PC-3 (cell line): ENCODE data around the gene DPH1. TPM values are rescaled to one million over a fixed set of nuclear protein-coding genes. Genes with fewer than 3 reads are reported as not detected.

Experiments
- ATAC-seq: fragments of 200-7000 bp; cut with Tn5 transposase; 2 replicates; pipeline ENCODE4 v1.9.1; 2020; ENCODE audit warnings: mild to moderate bottlenecking, moderate library complexity
- BruUV-seq: library from RNA; stranded (reverse); fragments of 400-500 nt; replicated peaks from 2 replicates; lab custom pipeline; 2021; lab: Mats Ljungman, UMichigan
- CTCF ChIA-PET: fragments of 300-600 bp; sonication (Branson Sonifier 250); formaldehyde crosslinking; loops from one replicate; lab custom pipeline; 2022; ENCODE audit warnings: antibody characterized with exemption; lab: Charles Lee
- POLR2A ChIA-PET: fragments of 300-600 bp; sonication (Branson Sonifier 250); formaldehyde crosslinking; loops from one replicate; lab custom pipeline; 2022; ENCODE audit warnings: antibody characterized with exemption; ENCODE audit not compliant: unreplicated experiment; lab: Charles Lee
- DNase-seq: peaks from one replicate; pipeline ENCODE4 v3.0.0-alpha.2; 2015
- H2AFZ ChIP-seq: fragments of 300-600 bp; sonication (generic); 2 replicates; pipeline ENCODE4 v1.6.0; 2016; ENCODE audit warnings: antibody characterized with exemption, low read length
- H3F3A ChIP-seq: fragments of 300-600 bp; sonication (generic); one replicate; pipeline ENCODE4 v1.6.0; 2017; ENCODE audit warnings: antibody characterized with exemption, low read length, control low read depth, mild to moderate bottlenecking; ENCODE audit not compliant: unreplicated experiment
- H3K27ac ChIP-seq: fragments of 300-600 bp; sonication (generic); 2 replicates; pipeline ENCODE4 v1.5.1; 2016; ENCODE audit warnings: mild to moderate bottlenecking, low read length
- H3K27me3 ChIP-seq: fragments of 300-600 bp; sonication (generic); 2 replicates; pipeline ENCODE4 v1.6.1; 2016; ENCODE audit warnings: low read length, mixed read lengths
- H3K36me3 ChIP-seq: fragments of 300-600 bp; sonication (generic); 2 replicates; pipeline ENCODE4 v1.6.1; 2016; ENCODE audit warnings: low read depth, mixed run types, low read length, mixed read lengths
- H3K4me1 ChIP-seq: fragments of 300-600 bp; sonication (generic); 2 replicates; pipeline ENCODE4 v1.5.1; 2016; ENCODE audit warnings: low read length; ENCODE audit not compliant: insufficient read depth
- H3K4me2 ChIP-seq: fragments of 300-600 bp; sonication (generic); 2 replicates; pipeline ENCODE4 v1.6.0; 2016; ENCODE audit warnings: low read length
- H3K4me3 ChIP-seq: fragments of 300-600 bp; sonication (generic); 2 replicates; pipeline ENCODE4 v1.5.1; 2016; ENCODE audit warnings: mild to moderate bottlenecking, low read length, mixed read lengths
- H3K79me2 ChIP-seq: fragments of 300-600 bp; sonication (generic); 2 replicates; pipeline ENCODE4 v1.6.1; 2017; ENCODE audit warnings: low read length, mixed read lengths
- H3K9ac ChIP-seq: fragments of 300-600 bp; sonication (generic); 2 replicates; pipeline ENCODE4 v1.6.0; 2016; ENCODE audit warnings: mild to moderate bottlenecking, low read length
- H3K9me2 ChIP-seq: fragments of 300-600 bp; sonication (generic); replicated peaks from 2 replicates; pipeline ENCODE4 v1.6.1; 2016; ENCODE audit warnings: mixed run types, low read length, mixed read lengths
- H3K9me3 ChIP-seq: fragments of 300-600 bp; sonication (generic); 2 replicates; pipeline ENCODE4 v1.6.1; 2016; ENCODE audit warnings: low read length, mixed read lengths
- H4K20me1 ChIP-seq: fragments of 300-600 bp; sonication (generic); 2 replicates; pipeline ENCODE4 v1.6.1; 2016; ENCODE audit warnings: low read length, mixed read lengths
- EZH2 ChIP-seq: fragments of 300-600 bp; sonication (generic); IDR thresholded peaks from one replicate; pipeline ENCODE4 v1.6.1; 2017; ENCODE audit warnings: antibody characterized with exemption, mild to moderate bottlenecking, low read length; ENCODE audit not compliant: unreplicated experiment
- EZH2phosphoT487 ChIP-seq: fragments of 300-600 bp; sonication (generic); IDR thresholded peaks from 2 replicates; pipeline ENCODE4 v1.6.1; 2018; ENCODE audit warnings: mild to moderate bottlenecking, antibody characterized with exemption, low read length, borderline replicate concordance
- intact Hi-C: fragments of 100-400 bp; cut with micrococcal nuclease; formaldehyde crosslinking; loops from 2 replicates; pipeline ENCODE4 v1.9.0; 2023
- total RNA-seq: library from RNA; depleted of rRNA; stranded (reverse); fragments of >200 nt; gene quantifications from 2 replicates; pipeline ENCODE4 v1.2.3, GENCODE V29; 2014
- TF ChIP-seq, protein P1 (sequence below): fragments of 300-600 bp; sonication (generic); conservative IDR thresholded peaks from 2 replicates; pipeline ENCODE4 v1.5.1; 2017; ENCODE audit warnings: antibody characterized with exemption, low read depth, mild to moderate bottlenecking, low read length

Gene DPH1
- total RNA-seq, 1 experiment from 2014 or later, result 47.9 TPM

DNA sequence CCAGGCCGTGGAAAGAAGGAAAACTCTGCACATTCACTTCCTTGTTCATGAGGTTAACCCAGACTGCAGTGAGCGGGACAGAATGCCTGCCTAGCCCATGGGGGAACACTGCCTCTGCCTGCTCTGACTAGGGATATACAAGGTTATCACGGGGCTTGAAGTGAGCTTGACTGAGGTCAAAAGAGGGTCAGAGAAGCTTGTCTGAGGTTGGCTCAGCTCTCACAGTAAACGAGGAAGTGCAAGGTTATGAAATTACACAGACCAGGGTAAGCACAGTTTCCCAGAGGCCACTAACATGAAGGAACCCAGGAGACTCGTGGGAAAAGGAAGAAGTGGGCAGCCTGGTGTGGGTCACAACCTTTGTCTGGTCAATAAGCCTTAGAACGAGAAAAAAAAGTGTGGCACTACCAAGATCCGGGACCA, 53.7 kb downstream of the DPH1 start:
- Histone ChIP-seq H3K79me2 (no peaks in the 10 kb centered on the region), H3K36me3 (no peaks in the 10 kb centered on the region), H3K27me3 (no peaks in the 10 kb centered on the region), H3K9me2 (no peaks in the 10 kb centered on the region), H3K27ac (peak overlapping the region; percentile 94), H2AFZ (no peak overlapping the region), H3K4me2 (peak overlapping the region; percentile 53), H3K9ac (peak overlapping the region; percentile 68), H3K4me1 (peaks cover 47% of the 10 kb centered on the region), H3K9me3 (no peaks in the 10 kb centered on the region), H3F3A (no peaks in the 10 kb centered on the region), H4K20me1 (no peaks in the 10 kb centered on the region), H3K4me3 (no peak overlapping the region)
- TF ChIP-seq EZH2phosphoT487 (no peak), EZH2 (no peak)
- no TSS peak for BruUV-seq
- intact Hi-C loops, result loop anchor here (10.0 kb wide), 1 partner anchor 91 kb away; no protein-coding TSS in a partner anchor
- ChIA-PET POLR2A (no interaction called here), CTCF (interaction anchor here (0.5 kb wide), 1 partner anchor 90 kb away, joined by 3 read pairs; no protein-coding TSS in a partner anchor)
- DNase-seq, result no peak
- no peak for ATAC-seq

DNA sequence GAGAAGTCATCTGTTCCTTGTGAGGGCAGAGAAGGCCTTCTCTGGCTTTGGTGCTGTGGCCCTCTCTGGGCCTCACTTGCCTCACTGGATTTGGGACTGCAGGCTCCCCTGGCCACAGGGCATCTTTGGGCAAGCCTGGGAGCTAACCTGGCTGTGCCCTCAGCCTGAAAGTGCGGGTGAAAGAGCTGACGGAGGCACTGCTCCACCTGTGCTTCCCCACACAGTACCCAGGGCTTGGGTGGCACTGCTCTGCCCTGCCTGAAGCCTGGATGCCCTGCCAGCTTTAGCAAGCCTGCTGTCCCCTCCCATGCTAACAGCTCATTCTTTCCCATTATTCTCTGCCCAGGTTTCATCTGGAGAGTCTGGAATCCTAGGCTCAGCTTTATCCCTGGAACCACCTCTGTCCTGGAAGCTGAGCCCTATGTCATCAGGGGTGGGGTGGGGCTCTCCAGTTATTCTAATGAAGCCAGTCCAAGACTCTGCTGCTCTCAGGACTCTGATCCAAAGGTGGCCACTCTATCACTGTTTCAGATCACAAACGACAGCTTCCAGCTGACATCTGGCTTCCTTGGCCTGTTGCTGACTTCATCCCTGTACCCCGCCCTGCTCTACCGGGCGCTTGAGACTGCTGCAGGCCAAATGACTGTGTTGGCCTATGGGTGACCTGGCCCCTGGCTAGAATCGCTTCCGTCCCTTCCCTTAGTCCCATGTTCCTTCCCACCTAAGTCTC, 54.2 kb downstream of the DPH1 start:
- Histone ChIP-seq H4K20me1 (no peaks in the 10 kb centered on the region), H3K79me2 (no peaks in the 10 kb centered on the region), H3K27me3 (no peaks in the 10 kb centered on the region), H3K9me3 (no peaks in the 10 kb centered on the region), H3K4me2 (peak overlapping the region; percentile 53), H3K9me2 (no peaks in the 10 kb centered on the region), H3K4me1 (peaks cover 47% of the 10 kb centered on the region), H3K27ac (peak overlapping the region; percentile 94), H3K4me3 (peak overlapping the region; percentile 10; the same call in 1 of the 2 replicates), H3F3A (no peaks in the 10 kb centered on the region), H3K9ac (peak overlapping the region; percentile 68), H2AFZ (no peak overlapping the region), H3K36me3 (no peaks in the 10 kb centered on the region)
- POLR2A ChIA-PET, result no interaction called here
- TF ChIP-seq, protein P1, sequence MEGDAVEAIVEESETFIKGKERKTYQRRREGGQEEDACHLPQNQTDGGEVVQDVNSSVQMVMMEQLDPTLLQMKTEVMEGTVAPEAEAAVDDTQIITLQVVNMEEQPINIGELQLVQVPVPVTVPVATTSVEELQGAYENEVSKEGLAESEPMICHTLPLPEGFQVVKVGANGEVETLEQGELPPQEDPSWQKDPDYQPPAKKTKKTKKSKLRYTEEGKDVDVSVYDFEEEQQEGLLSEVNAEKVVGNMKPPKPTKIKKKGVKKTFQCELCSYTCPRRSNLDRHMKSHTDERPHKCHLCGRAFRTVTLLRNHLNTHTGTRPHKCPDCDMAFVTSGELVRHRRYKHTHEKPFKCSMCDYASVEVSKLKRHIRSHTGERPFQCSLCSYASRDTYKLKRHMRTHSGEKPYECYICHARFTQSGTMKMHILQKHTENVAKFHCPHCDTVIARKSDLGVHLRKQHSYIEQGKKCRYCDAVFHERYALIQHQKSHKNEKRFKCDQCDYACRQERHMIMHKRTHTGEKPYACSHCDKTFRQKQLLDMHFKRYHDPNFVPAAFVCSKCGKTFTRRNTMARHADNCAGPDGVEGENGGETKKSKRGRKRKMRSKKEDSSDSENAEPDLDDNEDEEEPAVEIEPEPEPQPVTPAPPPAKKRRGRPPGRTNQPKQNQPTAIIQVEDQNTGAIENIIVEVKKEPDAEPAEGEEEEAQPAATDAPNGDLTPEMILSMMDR, result no peak
- TF ChIP-seq EZH2phosphoT487 (no peak), EZH2 (no peak)
- intact Hi-C loops, result loop anchor here (10.0 kb wide), 1 partner anchor 91 kb away; no protein-coding TSS in a partner anchor
- ATAC-seq (peak; percentile 61), DNase-seq (peak; percentile 67)
- CTCF ChIA-PET, result interaction anchor here (0.5 kb wide), 1 partner anchor 89 kb away, joined by 3 read pairs; no protein-coding TSS in a partner anchor
- BruUV-seq, result no TSS peak

DNA sequence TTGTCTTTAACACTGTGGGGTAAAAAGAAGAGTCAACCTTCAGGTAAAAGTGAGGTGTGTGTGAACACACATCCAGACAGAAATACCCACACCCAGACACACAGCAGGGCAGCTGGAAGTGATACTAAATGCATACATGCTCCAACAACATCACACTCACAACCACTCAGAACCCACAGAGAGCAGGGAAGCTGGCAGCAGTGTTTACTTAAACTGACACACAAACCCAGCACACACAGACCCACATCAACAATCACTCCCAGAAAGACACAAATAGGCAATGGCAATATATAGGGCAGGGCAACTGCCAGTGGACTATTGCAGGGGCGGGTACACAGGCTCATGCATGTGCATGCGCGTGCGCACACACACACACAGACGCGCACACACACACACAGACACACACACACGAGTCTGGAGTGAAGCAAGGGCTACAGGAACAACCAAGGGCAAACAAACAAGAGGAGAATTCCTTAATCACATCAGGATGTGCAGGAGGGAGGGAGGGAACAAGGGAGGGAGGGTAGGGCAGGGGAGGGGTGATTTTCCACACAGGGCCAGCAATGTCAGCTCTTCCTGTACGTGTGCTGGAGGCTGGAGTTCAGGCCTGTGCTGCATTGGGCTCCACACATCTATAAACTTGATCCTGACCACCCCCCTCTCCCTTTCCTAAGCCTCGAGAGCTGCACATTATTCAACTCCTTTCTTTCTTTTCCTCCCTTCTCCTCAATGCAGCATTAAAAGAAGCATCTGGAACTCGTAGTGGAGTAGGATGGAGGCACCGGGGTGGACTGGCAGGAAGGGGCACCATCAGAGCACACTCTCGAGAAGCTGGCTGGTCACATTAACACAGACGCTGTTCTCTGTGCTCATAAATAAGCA, 55.1 kb downstream of the DPH1 start:
- POLR2A ChIA-PET, result interaction anchor here (0.6 kb wide), 1 partner anchor 9 kb away, joined by 3 read pairs; no protein-coding TSS in a partner anchor

More for the DNA sequence above, 55.1 kb downstream of the DPH1 start:
- H4K20me1 ChIP-seq, result no peaks in the 10 kb centered on the region
- TF ChIP-seq EZH2 (no peak), EZH2phosphoT487 (no peak)
- TF ChIP-seq, protein P1, result no peak
- H3K4me3 ChIP-seq, result peak overlapping the region; percentile 10; the same call in 1 of the 2 replicates
- intact Hi-C loops, result loop anchor here (10.0 kb wide), 1 partner anchor 90 kb away; no protein-coding TSS in a partner anchor
- DNase-seq (peak; percentile 53), ATAC-seq (peak; percentile 42)
- H3K4me1 ChIP-seq, result peaks cover 47% of the 10 kb centered on the region
- BruUV-seq, result no TSS peak
- no peaks in the 10 kb centered on the region for H3K9me2 ChIP-seq
- peak overlapping the region; percentile 53 for H3K4me2 ChIP-seq
- H3K27me3 ChIP-seq, result no peaks in the 10 kb centered on the region
- peak overlapping the region; percentile 68 for H3K9ac ChIP-seq
- H3F3A ChIP-seq, result no peaks in the 10 kb centered on the region
- no peaks in the 10 kb centered on the region for H3K36me3 ChIP-seq
- CTCF ChIA-PET, result interaction anchor here (0.6 kb wide), 1 partner anchor 163 kb away, joined by 3 read pairs; no protein-coding TSS in a partner anchor
- no peaks in the 10 kb centered on the region for H3K9me3 ChIP-seq
- H3K27ac ChIP-seq, result peak overlapping the region; percentile 94
- no peak overlapping the region for H2AFZ ChIP-seq
- no peaks in the 10 kb centered on the region for H3K79me2 ChIP-seq
